KMS-11 (cell line): ENCODE results near the gene SMAD3.
A peak's percentile ranks its signal among the peaks of the same experiment; 100 is the strongest.

Source experiments
- H2AFZ ChIP-seq: fragments of 200-600 bp; sonication (generic); 2 replicates; pipeline ENCODE4 v1.6.1; 2016; ENCODE audit warnings: antibody characterized with exemption, mixed run types, low read depth
- H3K27ac ChIP-seq: fragments of 200-600 bp; sonication (generic); 2 replicates; pipeline ENCODE4 v1.6.1; 2016; ENCODE audit warnings: mild to moderate bottlenecking, mixed run types
- H3K27me3 ChIP-seq: fragments of 200-600 bp; sonication (generic); 2 replicates; pipeline ENCODE4 v1.6.1; 2017; ENCODE audit warnings: mild to moderate bottlenecking, low read depth, mixed run types, moderate library complexity; ENCODE audit not compliant: insufficient read depth
- H3K36me3 ChIP-seq: fragments of 200-600 bp; sonication (generic); 2 replicates; pipeline ENCODE4 v1.6.1; 2017; ENCODE audit warnings: mild to moderate bottlenecking, mixed run types; ENCODE audit not compliant: insufficient read depth
- H3K4me1 ChIP-seq: fragments of 200-600 bp; sonication (generic); 2 replicates; pipeline ENCODE4 v1.6.1; 2016; ENCODE audit warnings: mild to moderate bottlenecking, low read depth, mixed run types; ENCODE audit not compliant: poor library complexity, severe bottlenecking
- H3K4me2 ChIP-seq: fragments of 200-600 bp; sonication (generic); 2 replicates; pipeline ENCODE4 v1.7.0; 2016; ENCODE audit warnings: mild to moderate bottlenecking, mixed run types
- H3K4me3 ChIP-seq: fragments of 200-600 bp; sonication (generic); IDR thresholded peaks from 2 replicates; pipeline ENCODE4 v1.6.1; 2017; ENCODE audit warnings: low read depth, low read length, mixed read lengths; ENCODE audit not compliant: insufficient read depth
- H3K79me2 ChIP-seq: fragments of 200-600 bp; sonication (generic); 2 replicates; pipeline ENCODE4 v1.6.1; 2016; ENCODE audit warnings: low read depth, mixed run types; ENCODE audit not compliant: insufficient read depth
- H3K9ac ChIP-seq: fragments of 200-600 bp; sonication (generic); 2 replicates; pipeline ENCODE4 v1.6.1; 2016; ENCODE audit warnings: mild to moderate bottlenecking, mixed run types
- H4K20me1 ChIP-seq: fragments of 200-600 bp; sonication (generic); 2 replicates; pipeline ENCODE4 v1.6.1; 2016; ENCODE audit warnings: mild to moderate bottlenecking, mixed run types; ENCODE audit not compliant: insufficient read depth
- CTCF ChIP-seq: fragments of 200-600 bp; sonication (generic); conservative IDR thresholded peaks from 2 replicates; pipeline ENCODE4 v1.6.1; 2017; ENCODE audit warnings: low read depth, mild to moderate bottlenecking, antibody characterized with exemption, low read length, moderate library complexity, mixed read lengths

Gene SMAD3

DNA sequence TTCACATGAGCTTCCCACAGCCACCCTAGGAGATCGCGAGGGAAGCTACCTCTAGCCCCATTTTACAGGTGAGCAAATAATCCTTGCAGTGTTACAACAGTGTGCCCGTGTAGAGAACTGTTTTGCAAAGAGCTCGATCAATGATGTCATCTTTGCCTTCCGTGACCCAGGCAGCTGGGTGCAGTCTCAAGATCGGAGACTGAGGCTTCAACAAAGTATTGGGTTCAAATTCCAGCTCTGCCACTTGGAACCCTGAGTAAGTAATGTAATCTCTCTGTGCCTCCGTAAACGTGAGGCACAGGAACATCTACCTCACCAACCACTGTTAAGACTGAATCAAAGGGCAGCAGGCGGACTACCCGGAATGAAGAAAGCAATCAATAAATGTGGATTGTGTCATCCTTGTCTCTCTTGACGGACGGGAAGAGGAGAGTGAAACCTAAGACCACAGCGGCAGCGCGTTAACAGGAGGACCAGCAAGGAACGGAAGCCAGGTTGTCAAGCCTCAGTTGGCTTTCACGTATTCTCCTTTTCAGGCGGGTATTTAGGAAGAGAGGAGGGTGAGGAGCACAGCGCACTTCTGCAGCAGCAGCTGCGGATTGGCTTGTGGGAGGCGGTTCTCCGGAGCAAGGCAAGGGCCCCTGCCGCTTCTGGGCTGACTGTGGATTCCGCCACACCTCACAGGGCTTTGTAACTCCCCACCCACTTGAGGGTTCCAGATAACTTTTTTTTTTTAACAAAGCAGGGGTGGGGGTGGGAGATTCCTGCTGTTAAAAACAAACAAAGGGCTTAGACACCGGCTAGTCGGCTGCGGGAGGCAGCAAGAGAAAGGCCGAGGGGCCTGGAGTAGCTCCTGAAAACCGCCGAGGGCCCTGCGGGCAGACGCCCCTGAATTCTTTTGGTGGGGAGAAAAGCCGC, 1.5 kb upstream of the SMAD3 start:
- Histone ChIP-seq H2AFZ (no peak overlapping the region), H3K4me1 (peaks cover 25% of the 10 kb centered on the region), H3K27ac (no peak overlapping the region), H3K4me3 (no peak overlapping the region), H4K20me1 (no peaks in the 10 kb centered on the region), H3K79me2 (no peaks in the 10 kb centered on the region; the same call in 1 of the 2 replicates), H3K4me2 (peak overlapping the region; percentile 39; the same call in 1 of the 2 replicates), H3K36me3 (no peaks in the 10 kb centered on the region), H3K9ac (no peak overlapping the region), H3K27me3 (no peaks in the 10 kb centered on the region; the same call in 1 of the 2 replicates)
- TF ChIP-seq CTCF: no peak

DNA sequence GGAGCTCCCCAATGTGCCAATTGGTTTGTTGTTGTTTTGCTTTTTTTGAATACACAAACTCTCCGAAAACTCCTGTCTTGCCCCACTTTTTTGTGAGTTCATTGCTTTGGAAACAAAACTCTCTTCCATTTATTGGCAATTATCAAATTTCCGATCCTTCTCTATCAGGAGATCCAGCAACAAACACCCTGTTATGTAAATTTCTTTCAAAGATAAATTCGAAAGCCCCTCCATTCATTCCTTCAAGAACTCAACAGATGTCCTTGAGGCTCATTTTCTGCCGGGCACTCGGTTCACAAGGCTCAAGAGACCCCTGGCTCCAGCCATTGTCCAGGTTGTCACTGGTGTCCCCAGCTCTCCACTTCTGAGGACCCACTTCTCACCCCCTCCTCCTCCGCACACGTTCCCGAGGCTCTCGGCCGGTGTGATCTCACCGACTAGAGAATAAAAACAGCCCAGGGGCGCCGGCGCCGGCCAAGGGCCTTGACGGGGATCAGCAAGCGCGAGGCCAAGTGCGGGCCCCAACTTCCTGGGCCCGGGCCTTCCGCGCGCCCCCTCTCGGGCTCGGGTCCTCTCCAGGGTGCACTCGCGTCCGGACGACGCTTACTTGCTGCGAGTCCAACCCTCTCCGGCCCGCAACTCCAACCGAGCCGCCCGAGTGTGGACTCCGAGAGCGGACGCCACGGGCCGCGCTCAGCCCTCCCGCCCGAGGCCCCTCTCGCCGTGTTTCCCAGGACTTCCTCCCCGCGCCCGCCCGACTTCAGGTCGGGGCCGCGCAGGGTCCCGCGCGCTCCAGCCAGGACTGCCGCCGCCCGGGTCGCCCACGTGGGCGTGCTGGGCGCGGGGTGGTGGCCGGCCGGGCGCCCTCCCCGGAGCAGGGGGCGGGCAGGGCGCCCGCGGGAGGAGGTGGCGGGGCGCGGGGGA, 533 bp upstream of the SMAD3 start:
- peak overlapping the region; percentile 85; the same call in 1 of the 2 replicates for H2AFZ ChIP-seq
- peak overlapping the region; percentile 52 for H3K27ac ChIP-seq
- no peak overlapping the region for H3K4me3 ChIP-seq
- H3K9ac ChIP-seq: peak overlapping the region; percentile 75
- H3K36me3 ChIP-seq: no peaks in the 10 kb centered on the region
- no peaks in the 10 kb centered on the region; the same call in 1 of the 2 replicates for H3K79me2 ChIP-seq
- H3K4me1 ChIP-seq: peaks cover 32% of the 10 kb centered on the region
- no peak for TF ChIP-seq CTCF
- H3K27me3 ChIP-seq: no peaks in the 10 kb centered on the region; the same call in 1 of the 2 replicates
- peak overlapping the region; percentile 39 for H3K4me2 ChIP-seq
- H4K20me1 ChIP-seq: no peaks in the 10 kb centered on the region

DNA sequence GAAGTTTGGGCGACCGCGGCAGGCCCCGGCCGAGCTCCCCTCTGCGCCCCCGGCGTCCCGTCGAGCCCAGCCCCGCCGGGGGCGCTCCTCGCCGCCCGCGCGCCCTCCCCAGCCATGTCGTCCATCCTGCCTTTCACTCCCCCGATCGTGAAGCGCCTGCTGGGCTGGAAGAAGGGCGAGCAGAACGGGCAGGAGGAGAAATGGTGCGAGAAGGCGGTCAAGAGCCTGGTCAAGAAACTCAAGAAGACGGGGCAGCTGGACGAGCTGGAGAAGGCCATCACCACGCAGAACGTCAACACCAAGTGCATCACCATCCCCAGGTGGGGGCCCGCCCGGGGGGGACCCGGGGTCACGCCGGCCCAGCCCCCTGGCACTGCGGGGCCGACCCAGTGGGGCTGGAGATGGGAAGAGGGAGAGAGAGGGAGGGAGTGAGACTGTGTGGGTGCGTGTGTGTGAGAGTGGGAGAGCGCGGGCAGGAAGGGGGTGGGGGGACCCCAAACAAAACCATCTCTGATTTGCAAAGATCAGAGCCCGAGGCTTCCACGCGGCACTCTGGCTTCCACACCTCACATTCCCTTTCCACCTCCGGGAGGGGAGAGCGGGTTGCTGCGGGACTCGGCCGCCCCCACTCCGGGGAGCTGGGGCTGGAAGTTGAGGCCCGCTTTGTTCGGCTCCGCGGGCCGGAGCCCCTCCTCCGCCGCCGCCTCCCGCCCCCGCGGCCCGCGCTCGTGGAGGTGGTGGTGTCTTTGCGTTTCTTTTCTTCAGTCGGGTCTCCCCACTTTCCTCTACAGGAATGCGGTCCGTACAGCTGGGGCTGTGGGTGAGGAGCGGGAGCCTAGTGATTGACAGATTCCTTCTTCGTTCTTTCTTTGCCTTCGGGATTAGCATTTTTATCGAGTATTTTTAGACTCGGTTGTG, 898 bp downstream of the SMAD3 start:
- no peak overlapping the region for H3K27ac ChIP-seq
- H3K9ac ChIP-seq: peak overlapping the region; percentile 75; the same call in 1 of the 2 replicates
- no peak overlapping the region for H3K4me3 ChIP-seq
- H3K79me2 ChIP-seq: no peaks in the 10 kb centered on the region; the same call in 1 of the 2 replicates
- H3K4me1 ChIP-seq: peaks cover 32% of the 10 kb centered on the region
- no peaks in the 10 kb centered on the region; the same call in 1 of the 2 replicates for H3K27me3 ChIP-seq
- H3K4me2 ChIP-seq: peak overlapping the region; percentile 95
- peak overlapping the region; percentile 85 for H2AFZ ChIP-seq
- H3K36me3 ChIP-seq: no peaks in the 10 kb centered on the region
- no peak for TF ChIP-seq CTCF
- no peaks in the 10 kb centered on the region for H4K20me1 ChIP-seq
